HTR-8/SVneo (cell line): ENCODE measurements around the gene HIVEP1.

Experiments
- DNase-seq: peaks from one replicate; pipeline ENCODE4 v3.0.0; 2011; ENCODE audit warnings: low spot score, mixed read lengths; ENCODE audit not compliant: insufficient read length
- FAIRE-seq: peaks from 2 replicates; lab custom pipeline; 2011; peaks lifted over from hg19 to GRCh38; lab: Jason Lieb, UNC

The HIVEP1 gene

DNA sequence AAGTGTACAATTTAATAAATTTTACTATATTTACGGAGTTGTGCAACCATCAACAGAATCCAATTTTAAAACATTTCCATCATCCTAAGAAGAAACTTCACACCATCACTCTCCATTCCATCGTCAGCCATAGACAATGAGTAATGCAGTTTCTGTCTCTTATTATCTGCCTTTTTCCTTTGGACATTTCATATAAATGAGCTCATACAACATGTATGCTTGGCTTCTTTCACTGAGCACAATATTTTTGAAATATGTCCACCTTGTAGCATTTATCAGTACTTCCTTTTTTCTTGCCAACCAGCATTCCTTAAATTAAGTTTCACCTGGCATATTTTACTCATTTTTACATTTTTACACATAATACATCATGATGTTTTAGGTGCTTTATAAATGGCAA, 22.7 kb upstream of the HIVEP1 start:
- no peak for DNase-seq
- FAIRE-seq = no peak

DNA sequence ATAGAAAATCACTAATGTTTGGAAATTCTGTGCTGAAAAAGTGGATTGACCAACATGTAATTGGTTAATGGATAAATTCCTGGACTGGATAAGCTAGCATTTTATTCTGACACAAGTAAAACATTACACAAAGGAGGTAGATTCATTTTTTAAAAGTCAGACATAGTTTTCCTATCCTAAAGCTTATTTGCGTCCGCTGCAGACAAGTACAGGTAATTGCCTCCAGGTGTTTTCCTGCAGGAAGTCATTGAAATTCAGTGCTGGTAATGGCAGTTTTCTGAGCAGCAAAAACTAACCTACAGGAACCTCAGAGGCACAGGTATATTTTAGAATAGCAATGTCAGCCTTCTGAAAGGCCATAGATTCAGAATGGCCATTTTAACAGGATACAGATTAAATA, 20.0 kb upstream of the HIVEP1 start:
- no peak for FAIRE-seq
- no peak for DNase-seq

DNA sequence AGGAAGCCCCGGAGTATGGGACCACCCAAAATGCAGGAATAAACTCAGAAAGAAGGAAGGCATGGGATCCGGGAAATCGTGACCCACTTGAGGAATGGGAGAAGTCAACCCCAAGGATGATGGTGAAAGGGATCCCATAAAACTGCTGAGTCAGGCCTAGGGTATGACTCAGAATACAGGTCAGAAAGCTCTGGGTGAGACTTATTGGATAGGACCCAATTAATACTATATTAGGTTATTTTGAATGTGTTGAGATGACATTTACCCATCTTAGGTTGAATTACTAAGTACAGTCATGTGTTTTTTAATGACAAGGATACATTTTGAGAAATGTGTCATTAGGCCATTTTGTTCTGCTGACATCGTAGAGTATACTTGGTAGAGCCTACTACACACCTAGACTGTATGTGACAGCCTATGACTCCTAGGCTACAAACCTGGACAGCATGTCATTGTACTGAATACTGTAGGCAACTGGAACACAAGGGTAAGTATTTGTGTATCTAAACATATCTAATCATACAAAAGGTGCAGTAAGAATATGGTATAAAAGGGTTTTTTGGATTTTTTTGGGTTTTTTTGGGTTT, 17.1 kb upstream of the HIVEP1 start:
- DNase-seq (no peak), FAIRE-seq (peak; percentile 49)

DNA sequence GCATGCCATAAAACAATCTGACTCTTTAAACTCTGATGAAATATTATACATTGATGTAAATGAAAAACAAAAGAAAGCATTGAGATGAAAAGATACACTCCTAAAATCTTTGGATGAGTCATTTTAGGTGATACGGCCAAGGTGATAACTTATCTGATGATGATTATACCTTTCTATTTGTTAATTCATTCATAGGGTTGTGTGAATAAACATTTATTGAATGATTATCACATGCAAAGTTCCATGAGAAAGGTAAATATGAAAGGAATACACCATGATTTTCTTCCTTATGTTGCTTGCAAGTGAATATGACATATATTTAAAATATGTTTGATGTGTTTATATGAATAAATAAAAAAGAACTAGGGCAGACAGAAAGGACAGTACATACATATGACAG, 15.4 kb upstream of the HIVEP1 start:
- no peak for FAIRE-seq
- no peak for DNase-seq

DNA sequence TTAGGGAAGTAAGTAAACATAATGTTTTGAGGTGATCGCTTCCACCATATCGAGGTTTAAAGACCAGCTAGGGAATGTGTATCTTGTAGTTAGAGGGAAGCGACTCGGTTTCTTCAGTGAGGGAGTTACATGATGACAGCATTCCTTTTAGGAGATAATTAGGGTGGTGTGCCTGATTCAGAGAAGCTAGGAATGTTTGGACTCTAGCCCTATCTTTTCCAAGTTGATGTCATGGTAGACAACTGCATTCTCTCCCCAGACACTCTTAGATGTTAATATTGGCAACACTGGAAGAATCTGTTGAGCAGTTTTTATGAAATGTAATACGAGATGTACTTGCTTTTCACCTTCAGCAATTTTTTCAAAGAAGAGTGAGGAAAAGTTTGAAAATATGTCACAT, 12.9 kb upstream of the HIVEP1 start:
- no peak for DNase-seq
- FAIRE-seq = no peak

DNA sequence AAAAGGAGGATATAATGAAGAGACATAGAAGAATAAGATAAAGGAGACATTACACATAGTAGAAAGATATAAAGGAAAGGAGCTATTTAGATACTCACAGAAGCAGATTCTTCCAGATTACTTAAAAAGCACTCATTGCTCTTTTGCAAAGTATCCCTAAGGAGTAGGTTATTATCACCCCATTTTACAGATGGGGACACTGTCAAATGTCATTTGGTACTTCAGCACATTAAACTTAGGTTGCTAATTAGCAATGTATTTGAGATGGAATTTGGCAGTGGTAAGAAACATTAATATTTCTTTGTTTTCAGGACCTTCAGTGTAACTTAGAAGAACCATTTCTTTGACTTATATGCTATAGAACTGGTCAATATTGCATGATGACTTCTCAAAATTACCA, 11.9 kb upstream of the HIVEP1 start:
- FAIRE-seq (no peak), DNase-seq (no peak)

DNA sequence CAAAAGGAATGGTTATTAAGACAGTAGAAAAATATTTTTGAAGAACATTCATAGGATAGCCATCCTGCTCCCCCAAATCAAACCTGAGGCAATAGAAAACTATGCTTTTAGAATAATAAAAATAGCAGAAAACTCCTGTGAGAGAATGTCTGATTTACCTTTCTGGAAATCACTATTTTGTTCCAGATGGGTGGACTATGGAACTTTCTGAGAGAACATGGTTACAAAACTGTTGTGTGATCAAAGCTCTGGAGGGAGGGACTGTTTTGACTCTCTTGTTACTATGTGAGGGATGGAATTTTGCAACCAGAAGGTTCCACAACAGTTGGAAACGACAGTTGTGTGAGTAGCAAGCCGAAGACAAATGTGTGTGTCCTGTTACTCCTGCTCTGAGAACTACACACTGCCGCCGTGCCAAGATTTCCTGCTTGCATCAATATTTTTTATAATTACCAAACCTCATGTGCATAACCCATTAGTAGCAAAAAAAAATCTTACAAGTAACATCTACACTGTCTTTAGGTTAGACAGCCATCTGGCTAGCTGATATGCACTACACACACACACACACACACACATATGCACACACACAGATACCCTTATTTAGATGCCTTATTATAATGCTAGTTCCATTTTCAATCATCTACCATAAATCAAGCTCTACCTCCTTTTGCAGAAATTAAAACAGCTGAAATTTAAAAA, 11.0 kb upstream of the HIVEP1 start:
- no peak for DNase-seq
- peak; percentile 38 for FAIRE-seq

DNA sequence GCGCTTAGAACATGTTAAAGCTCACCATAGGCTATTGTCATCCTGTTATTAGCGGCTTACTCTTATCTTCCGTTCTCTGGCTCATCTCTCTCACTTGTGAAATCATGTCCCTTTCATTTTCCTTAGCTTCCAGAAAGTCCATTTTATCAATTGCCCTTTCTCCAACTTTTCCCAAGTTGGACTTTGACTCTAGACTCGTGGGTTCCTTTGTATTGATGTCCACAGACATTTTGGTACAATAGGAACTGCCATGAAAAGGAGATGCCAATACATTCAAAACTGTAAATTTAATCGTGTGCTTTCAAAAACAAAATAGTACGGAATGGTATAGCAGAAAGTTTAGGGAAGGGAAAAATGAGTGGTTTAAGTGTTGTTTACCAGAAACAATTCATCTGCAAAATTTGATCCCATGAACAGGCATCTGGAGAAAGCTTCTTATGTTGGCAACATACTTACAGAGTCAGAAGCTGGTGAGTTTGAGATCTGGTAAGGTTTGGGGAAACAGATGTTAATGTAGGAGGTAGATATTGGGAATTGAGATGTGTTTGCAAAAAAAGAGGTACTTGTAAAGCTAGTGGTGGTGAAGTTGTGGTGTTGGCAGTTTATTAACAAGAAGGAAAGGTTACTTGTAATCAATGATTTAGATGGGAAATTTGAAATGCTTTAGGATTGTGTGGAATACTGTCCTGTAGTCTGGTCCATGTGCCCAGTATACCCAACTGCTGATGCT, 10.2 kb upstream of the HIVEP1 start:
- DNase-seq (no peak), FAIRE-seq (no peak)

DNA sequence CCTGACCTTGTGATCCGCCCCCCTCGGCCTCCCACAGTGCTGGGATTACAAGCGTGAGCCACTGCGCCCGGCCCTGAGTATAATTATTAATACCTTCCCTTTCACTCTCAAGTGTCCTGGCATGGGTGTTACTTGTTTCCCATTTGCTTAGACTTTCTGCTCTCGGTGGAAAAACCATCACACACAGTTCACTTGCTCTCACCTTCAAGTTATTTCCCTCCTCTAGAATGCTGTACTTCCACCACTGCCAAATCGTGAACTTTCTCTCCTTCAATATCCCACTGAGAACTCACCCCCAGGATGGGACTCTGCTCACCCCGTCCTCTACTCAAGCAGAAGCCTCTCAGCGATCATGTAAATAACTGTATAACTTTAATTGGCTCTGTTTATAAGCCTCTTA, 4.6 kb upstream of the HIVEP1 start:
- DNase-seq (no peak), FAIRE-seq (no peak)

DNA sequence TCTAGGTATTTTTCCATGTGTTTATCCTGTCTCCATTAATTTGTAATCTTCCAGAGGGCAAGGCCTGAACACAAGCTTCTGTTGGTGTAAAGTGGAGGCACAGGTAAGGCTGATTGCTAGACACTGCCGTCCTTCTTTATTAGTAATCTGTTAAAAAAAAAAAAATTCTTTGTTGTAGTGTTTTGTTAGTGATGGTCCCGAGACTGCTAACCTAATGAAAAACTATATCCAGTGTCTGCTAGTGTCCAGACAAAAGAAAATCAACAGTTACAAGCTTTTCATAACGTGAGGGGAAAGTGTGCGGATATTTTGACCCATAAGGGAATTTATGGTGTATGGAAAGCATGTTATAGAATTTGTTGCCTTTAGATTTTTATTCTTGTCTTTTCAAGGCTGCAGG, 4.2 kb upstream of the HIVEP1 start:
- FAIRE-seq = no peak
- DNase-seq = no peak

DNA sequence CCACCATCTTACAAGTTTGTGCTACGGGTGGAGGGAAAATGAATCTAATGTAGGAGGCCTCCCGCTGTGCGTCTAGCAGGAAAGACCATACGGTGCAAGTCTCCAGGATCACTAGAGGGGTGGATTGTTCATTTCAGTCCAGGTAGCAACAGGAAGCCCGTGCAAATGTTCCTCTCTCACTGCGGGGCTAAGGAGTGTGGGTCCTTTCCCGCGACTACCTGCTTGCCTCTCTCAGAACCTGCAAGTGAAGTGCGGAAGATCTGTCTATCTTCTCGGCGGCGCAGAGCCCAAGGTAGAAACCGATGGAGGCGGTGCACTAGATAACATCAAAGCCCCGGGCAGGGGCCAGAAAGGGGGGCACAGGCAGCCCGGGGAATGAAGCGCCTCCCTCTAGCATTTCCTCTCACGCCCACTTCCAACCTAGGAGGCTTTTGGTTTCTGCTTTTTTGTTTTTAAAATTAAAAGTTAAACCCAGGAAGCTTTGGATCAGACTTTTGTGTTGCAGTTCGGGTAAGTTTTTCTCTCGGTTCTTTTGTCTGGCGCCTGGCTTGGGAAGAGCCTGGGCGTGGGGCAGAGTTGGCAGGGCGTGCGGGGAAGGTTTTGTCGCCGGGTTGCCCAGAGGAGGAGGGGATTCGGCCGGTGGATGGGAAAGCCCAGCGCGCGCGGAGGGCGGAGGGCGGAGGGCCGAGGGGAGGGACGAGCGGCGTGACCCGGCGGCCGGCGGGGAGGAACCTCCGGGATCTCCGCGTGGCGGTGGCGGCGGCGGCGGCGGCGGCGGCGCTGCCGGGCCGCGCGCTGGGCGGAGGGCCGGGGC, 3.5 kb upstream of the HIVEP1 start:
- FAIRE-seq = peak; percentile 31
- peak; percentile 53 for DNase-seq

DNA sequence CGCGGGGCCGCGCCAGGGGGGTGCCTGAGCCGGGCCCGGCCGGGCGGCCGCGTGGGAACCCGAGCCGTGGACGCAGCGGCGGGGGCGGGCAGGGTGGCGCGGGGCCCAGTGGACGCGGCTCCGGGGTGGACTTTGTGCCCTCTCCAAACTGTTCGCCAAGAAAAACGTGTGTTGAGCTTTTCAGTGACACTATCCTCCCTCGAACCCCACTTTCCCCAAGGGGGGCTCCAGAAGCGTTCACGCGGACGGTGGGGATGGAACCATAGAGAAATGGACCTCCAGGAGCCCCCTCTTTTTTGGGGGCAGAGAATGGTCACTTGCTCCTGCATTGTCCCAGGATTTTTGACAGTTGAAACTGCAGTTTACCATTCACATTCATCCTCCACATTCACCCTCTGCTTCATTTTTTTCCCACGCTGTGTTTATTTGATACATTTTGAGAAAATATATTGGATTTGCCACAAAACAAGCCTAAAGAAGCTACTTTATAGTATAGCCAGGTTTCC, 2.9 kb upstream of the HIVEP1 start:
- DNase-seq (no peak), FAIRE-seq (no peak)

DNA sequence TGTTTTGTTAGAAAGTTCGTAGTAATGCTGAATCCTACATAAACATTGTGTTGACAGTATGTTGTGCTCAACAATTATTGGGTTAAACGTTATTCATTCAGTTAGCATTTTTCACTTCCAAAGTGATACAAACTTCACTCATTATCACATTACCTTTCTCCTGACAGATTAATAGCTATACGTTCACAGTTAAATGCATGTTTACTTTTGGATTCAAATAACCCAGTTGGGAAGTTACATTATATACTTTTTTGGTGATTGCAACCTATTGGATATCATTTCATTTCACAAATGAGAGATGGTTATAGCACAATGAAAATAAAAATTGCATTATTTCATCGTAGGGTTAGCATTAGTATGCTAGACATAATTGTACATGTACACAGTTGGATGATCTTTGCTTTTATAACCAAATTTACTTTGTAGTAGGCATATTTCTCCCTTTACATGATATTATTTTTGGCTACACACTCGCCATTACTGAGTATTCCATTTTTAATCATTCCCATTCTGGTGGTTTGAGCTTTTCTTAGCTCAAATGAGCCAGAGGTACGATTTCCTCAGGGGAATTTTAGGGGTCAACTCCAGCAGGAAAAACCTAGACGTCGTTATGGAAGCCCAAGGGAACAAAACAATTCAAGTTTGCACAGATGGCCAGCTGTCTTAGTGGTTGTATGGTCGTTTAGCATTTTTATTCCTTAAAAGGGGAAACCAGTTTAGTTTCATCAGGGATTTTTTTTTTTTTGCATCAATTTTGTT, 2.1 kb upstream of the HIVEP1 start:
- DNase-seq = no peak
- no peak for FAIRE-seq

DNA sequence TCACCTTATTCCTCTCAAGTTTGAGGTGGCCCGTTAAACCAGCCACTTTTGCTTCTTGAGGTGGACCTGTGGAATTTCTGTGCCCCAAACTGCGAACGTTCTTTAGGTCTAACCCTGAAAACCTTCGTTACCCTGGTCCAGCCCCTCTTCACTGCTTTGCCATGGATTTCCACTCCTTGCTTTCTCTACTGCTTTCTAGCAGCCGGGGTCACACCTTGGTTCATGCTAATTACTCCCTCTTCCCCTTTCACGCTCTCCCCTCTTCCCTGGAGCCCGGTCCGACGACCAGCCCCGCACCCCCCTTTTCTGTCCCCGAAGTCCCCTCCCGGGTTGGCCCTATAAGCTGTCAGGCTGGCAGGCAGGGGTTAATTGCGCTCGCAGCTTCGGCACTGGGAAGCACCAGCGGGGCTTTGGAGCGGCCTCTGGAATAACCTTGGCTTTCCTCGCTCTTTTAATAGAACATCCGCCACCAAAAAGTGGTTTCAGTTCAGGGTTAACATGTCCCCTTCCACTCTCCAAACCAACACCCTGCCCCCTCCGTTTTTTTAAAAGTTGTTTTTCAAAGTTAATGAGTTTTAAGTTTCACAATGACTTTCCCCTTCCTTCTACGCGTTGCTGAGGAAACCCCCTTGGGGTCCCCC, 1.4 kb upstream of the HIVEP1 start:
- FAIRE-seq (no peak), DNase-seq (peak; percentile 56)

DNA sequence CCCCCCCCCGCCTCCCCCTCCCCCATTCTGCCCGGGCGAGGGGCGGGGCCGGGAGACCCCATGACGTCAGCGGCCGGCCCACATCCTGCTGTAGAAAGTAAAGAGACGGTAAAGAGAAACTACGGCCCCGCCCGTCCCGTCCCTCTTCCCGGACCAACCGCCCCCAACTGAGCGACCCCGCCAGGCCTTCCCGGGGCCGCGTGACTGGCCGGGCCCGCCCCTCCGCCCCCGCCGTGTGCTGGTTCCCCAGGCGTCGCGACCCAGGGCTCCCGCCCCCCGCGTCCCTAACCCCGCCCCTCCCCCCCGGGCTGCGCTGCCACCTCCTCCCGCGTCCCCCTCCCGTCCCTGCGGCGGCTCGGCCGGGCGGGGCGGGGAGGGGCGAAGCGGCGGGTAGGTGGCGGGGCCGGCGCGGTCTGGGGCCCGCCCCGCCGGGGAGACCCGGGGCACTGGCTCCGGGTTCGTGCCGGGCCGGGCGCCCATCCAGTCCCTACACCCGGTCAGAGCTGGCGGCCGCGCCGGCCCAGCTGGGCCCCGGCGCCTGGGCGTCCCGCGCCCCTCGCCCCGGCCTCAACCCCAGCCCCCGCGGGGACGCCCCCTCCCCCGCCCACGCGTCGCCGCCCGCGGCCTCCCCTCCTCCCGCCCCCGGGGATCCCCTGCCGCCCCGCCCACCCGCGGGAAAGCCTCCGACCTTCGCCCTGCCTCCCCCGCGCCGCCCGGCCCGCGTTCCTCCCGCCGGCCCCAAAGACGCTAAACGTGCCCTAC, 655 bp upstream of the HIVEP1 start:
- FAIRE-seq (peak; percentile 80), DNase-seq (peak; percentile 95)

DNA sequence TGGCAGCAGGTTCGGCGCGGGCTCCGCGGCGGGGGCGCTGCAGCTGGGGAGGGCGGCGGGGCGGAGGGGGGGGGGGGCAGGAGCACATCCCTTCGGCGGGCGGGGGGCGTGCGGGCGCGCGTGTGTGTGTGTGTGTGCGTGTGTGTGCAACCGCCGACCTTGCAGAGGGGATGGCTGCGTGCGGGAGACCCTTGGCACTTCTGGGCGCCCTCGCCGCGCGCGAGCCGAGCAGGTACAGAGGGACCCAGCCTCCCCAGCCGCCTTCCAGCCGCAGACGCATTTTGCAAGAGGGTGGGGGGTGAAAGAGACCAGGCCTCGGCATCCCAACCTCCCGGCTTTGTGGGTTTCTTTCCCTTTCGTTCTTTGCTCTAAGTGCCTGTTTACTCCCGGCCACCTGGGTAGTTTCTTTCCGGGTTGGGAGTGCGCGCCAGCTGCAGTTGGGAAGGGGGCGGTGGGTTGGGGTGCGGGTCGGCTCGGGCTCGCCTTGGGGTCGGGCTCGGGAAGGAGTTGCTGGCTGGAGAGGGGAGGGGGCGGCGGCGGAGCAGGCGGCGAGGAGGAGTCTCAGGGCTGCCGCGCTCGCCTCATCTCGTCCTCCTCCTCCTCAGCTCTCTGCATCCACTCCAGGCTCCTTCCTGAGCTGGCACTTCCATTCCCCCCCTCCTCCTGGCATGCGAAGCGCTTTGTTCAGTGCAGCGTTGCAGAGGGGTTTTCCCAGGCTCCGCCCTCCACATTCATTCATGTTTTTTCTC, 620 bp downstream of the HIVEP1 start:
- DNase-seq (peak; percentile 66), FAIRE-seq (peak; percentile 33)

DNA sequence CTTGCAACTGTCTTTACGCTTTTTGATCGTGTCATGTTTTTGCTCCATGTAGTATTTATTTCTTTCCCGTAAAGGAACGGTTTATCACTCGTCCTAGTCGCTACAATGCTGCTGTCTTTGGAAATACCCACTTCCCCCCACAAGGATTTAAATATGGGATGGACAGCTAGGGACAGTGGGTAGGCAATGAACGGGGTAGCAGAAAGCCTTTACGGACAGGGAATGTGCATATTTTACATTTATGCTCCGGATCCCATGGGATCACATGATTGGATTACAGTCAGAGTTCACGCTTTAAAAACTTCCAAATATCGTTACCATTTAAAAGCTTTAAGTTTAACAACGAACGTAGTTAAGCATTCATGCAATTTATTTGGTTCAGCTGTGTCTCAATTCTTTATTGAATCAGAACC, 1.2 kb downstream of the HIVEP1 start:
- DNase-seq (no peak), FAIRE-seq (no peak)
